ENCODE measurements around the gene TSPAN18.

TSPAN18 gene

GRCh38 chr11:44726283-44727113 lies at the start of gene TSPAN18:
Gene TSPAN18, plus strand, starts transcription at chr11:44726962. Its CDS starts 179,455 bp downstream, at chr11:44906417.
- peak; percentile 28 to 60 for DNase-seq

GRCh38 chr11:44680982-44681597 lies 45.7 kb upstream of the TSPAN18 start:
- DNase-seq = peak; percentile 45 to 66

GRCh38 chr11:44681698-44682097 lies 45.1 kb upstream of the TSPAN18 start:
- DNase-seq = no peak

- DNase-seq = no peak
Measured at GRCh38 chr11:44684859-44685281, 41.9 kb upstream of the TSPAN18 start.

GRCh38 chr11:44687388-44687787 lies 39.4 kb upstream of the TSPAN18 start:
- DNase-seq = no peak

- no peak for DNase-seq
Measured at GRCh38 chr11:44689265-44689664, 37.5 kb upstream of the TSPAN18 start.

GRCh38 chr11:44690651-44691050 lies 36.1 kb upstream of the TSPAN18 start:
- DNase-seq = no peak

- no peak for DNase-seq
Measured at GRCh38 chr11:44692460-44692859, 34.3 kb upstream of the TSPAN18 start.

- no peak for DNase-seq
Measured at GRCh38 chr11:44693654-44694119, 33.1 kb upstream of the TSPAN18 start.

GRCh38 chr11:44694443-44694842 lies 32.3 kb upstream of the TSPAN18 start:
- peak in 1 of 2 donors; percentile 21 for DNase-seq

GRCh38 chr11:44695169-44695833 lies 31.5 kb upstream of the TSPAN18 start:
- no peak for DNase-seq

- DNase-seq = no peak
Measured at GRCh38 chr11:44698252-44698912, 28.4 kb upstream of the TSPAN18 start.

- DNase-seq = no peak
Measured at GRCh38 chr11:44699497-44700408, 27.0 kb upstream of the TSPAN18 start.

- DNase-seq = no peak
Measured at GRCh38 chr11:44701276-44701675, 25.5 kb upstream of the TSPAN18 start.

GRCh38 chr11:44702889-44703288 lies 23.9 kb upstream of the TSPAN18 start:
- DNase-seq = no peak

- no peak for DNase-seq
Measured at GRCh38 chr11:44707094-44707493, 19.7 kb upstream of the TSPAN18 start.

GRCh38 chr11:44708009-44708408 lies 18.8 kb upstream of the TSPAN18 start:
- no peak for DNase-seq

GRCh38 chr11:44708523-44709280 lies 18.1 kb upstream of the TSPAN18 start:
- DNase-seq = no peak

GRCh38 chr11:44709281-44709562 lies 17.5 kb upstream of the TSPAN18 start:
- DNase-seq = no peak

- no peak for DNase-seq
Measured at GRCh38 chr11:44709966-44710365, 16.8 kb upstream of the TSPAN18 start.

- no peak for DNase-seq
Measured at GRCh38 chr11:44711113-44711786, 15.5 kb upstream of the TSPAN18 start.

All from CD4-positive, alpha-beta T cell treated with Interleukin-1 beta for 1 hour (primary cell).